Duodenal mucosa (tissue), 2 donors: ENCODE data around the gene STPG2.

Experiments used
- H3K27ac ChIP-seq: one replicate; pipeline ENCODE4 v1.7.0; 2013; ENCODE audit warnings: low read depth, low read length
- H3K27me3 ChIP-seq, 2 donors: one replicate each; pipeline ENCODE4 v1.7.0; 2013; ENCODE audit warnings: low read length in 2 of 2, control low read depth in 1 of 2; ENCODE audit not compliant: insufficient read depth in 2 of 2, control insufficient read depth in 1 of 2
- H3K36me3 ChIP-seq, 2 donors: one replicate each; pipeline ENCODE4 v1.7.0; 2013; ENCODE audit warnings: low read length in 2 of 2, control low read depth in 1 of 2; ENCODE audit not compliant: insufficient read depth in 2 of 2, control insufficient read depth in 1 of 2
- H3K4me1 ChIP-seq, 2 donors: one replicate each; pipeline ENCODE4 v1.7.0; 2013; ENCODE audit warnings: low read length in 2 of 2, control low read depth in 1 of 2; ENCODE audit not compliant: insufficient read depth in 2 of 2, control insufficient read depth in 1 of 2
- H3K4me3 ChIP-seq, 2 donors: one replicate each; pipeline ENCODE4 v1.7.0; 2013; ENCODE audit warnings: low read length in 2 of 2, low read depth in 1 of 2
- H3K9ac ChIP-seq, 2 donors: one replicate each; pipeline ENCODE4 v1.7.0; 2013; ENCODE audit warnings: low read length in 2 of 2, low read depth in 1 of 2
- H3K9me3 ChIP-seq, 2 donors: one replicate each; pipeline ENCODE4 v1.7.0; 2013; ENCODE audit warnings: low read length in 2 of 2, control low read depth in 1 of 2; ENCODE audit not compliant: control insufficient read depth in 1 of 2

STPG2 gene

DNA sequence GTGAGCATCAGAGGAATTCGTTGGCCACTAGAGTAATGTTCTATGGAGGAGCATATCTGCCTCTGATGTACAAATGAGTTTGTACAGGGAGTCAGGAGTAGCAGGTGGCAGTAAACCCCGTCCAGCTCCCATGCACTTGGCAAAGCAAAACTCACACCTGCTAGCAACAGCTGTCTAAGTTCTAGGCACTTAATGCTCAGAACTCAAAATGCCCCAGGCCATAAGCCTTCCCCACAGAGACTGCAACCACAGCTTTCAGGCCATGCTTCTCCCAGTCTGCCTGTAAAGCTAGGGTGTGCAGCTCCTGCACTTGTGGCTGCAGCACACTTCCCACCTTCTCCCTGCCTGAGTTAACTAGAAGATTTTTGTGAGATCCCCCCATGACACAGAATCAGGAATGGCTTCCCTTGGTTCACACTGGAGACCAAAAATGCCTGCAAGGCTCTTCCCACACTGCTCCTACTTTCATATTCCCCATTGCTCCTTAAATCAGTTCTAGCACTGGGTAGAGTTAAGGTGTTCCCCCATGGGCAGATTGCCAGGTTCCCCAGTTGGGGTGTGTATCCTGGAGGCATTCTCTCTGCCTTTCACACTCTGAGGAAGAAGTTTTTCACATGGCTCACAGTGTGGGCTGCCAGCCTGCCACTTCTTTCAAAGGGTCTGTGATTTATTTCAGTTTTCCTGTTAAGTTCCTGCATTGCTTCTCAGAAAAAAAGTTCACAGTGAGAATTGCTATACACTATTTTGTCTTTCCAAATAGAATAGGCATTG is 189.9 kb downstream of the STPG2 start:
- Histone ChIP-seq H3K9me3 (peaks cover 7 to 10% of the 10 kb centered on the region in 2 donors), H3K36me3 (no peaks in the 10 kb centered on the region), H3K4me1 (no peaks in the 10 kb centered on the region), H3K9ac (no peak overlapping the region), H3K27me3 (no peaks in the 10 kb centered on the region), H3K27ac (no peak overlapping the region), H3K4me3 (no peak overlapping the region)

DNA sequence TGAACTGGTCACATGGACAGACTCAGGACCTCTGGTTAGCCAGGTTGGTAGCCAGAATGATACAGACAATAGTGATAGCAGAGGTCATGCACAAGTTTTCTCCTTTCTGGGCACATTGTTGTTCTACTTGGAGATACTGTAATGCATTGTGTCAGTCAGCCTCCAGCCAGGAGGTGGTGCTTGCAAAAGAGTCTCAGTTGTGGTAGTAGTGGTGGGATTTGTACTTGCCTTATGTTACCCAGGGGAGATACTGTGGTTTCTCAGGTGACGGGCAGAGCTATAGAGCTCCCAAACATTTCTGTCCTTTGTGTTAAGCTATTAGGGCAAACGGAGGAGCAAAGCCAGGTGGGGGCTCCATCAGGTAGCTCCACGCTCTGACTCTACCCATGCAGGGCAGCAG is 190.5 kb downstream of the STPG2 start:
- no peaks in the 10 kb centered on the region for H3K27me3 ChIP-seq
- H3K27ac ChIP-seq, result no peak overlapping the region
- no peaks in the 10 kb centered on the region for H3K36me3 ChIP-seq
- no peaks in the 10 kb centered on the region for H3K4me1 ChIP-seq
- H3K9ac ChIP-seq, result no peak overlapping the region
- H3K4me3 ChIP-seq, result no peak overlapping the region
- H3K9me3 ChIP-seq, result peaks cover 7 to 10% of the 10 kb centered on the region in 2 donors

- no peak overlapping the region for H3K27ac ChIP-seq
- peaks cover 7 to 10% of the 10 kb centered on the region in 2 donors for H3K9me3 ChIP-seq
- H3K27me3 ChIP-seq, result no peaks in the 10 kb centered on the region
- no peak overlapping the region for H3K9ac ChIP-seq
- no peaks in the 10 kb centered on the region for H3K4me1 ChIP-seq
- H3K4me3 ChIP-seq, result no peak overlapping the region
- no peaks in the 10 kb centered on the region for H3K36me3 ChIP-seq
These were observed 192.4 kb downstream of the STPG2 start for GRCh38 chr4:97950836-97951235.

GRCh38 chr4:97942951-97943350 is 200.3 kb downstream of the STPG2 start:
- H3K9ac ChIP-seq, result no peak overlapping the region
- no peak overlapping the region for H3K27ac ChIP-seq
- H3K36me3 ChIP-seq, result no peaks in the 10 kb centered on the region
- H3K4me3 ChIP-seq, result no peak overlapping the region
- peaks cover 7 to 9% of the 10 kb centered on the region in 2 donors for H3K9me3 ChIP-seq
- H3K4me1 ChIP-seq, result no peaks in the 10 kb centered on the region
- H3K27me3 ChIP-seq, result no peaks in the 10 kb centered on the region

GRCh38 chr4:97942137-97942536 is 201.1 kb downstream of the STPG2 start:
- Histone ChIP-seq H3K4me3 (no peak overlapping the region), H3K27me3 (no peaks in the 10 kb centered on the region), H3K9ac (no peak overlapping the region), H3K9me3 (peaks cover 12 to 13% of the 10 kb centered on the region in 2 donors), H3K36me3 (no peaks in the 10 kb centered on the region), H3K4me1 (no peaks in the 10 kb centered on the region), H3K27ac (no peak overlapping the region)

GRCh38 chr4:97938141-97938540 is 205.1 kb downstream of the STPG2 start:
- Histone ChIP-seq H3K4me1 (no peaks in the 10 kb centered on the region), H3K4me3 (no peak overlapping the region)

GRCh38 chr4:97924341-97924958 is 218.8 kb downstream of the STPG2 start:
- Histone ChIP-seq H3K36me3 (no peaks in the 10 kb centered on the region), H3K9ac (no peak overlapping the region), H3K27me3 (no peaks in the 10 kb centered on the region), H3K4me3 (no peak overlapping the region), H3K9me3 (no peaks in the 10 kb centered on the region), H3K27ac (no peak overlapping the region), H3K4me1 (no peaks in the 10 kb centered on the region)

More at GRCh38 chr4:97938141-97938540, 205.1 kb downstream of the STPG2 start:
- no peaks in the 10 kb centered on the region for H3K36me3 ChIP-seq
- no peak overlapping the region for H3K9ac ChIP-seq
- H3K27me3 ChIP-seq, result no peaks in the 10 kb centered on the region
- H3K27ac ChIP-seq, result no peak overlapping the region
- H3K9me3 ChIP-seq, result peaks cover 12 to 16% of the 10 kb centered on the region in 2 donors

DNA sequence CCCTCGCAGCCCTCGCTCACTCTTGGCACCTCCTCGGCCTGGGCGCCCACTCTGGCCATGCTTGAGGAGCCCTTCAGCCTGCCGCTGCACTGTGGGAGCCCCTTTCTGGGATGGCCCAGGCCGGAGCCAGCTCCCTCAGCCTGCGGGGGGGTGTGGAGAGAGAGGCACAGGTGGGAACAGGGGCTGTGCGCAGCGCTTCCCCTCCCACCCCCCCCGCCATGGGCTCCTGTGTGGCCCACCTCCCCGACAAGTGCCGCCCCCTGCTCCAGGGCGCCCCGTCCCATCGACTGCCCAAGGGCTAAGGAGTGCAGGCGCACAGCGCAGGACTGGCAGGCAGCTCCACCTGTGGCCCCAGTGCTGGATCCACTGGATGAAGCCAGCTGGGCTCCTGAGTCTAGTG is 220.2 kb downstream of the STPG2 start:
- Histone ChIP-seq H3K9me3 (no peaks in the 10 kb centered on the region), H3K9ac (no peak overlapping the region), H3K27me3 (no peaks in the 10 kb centered on the region), H3K27ac (no peak overlapping the region), H3K36me3 (no peaks in the 10 kb centered on the region), H3K4me1 (no peaks in the 10 kb centered on the region), H3K4me3 (no peak overlapping the region)

GRCh38 chr4:97917115-97917514 is 226.2 kb downstream of the STPG2 start:
- Histone ChIP-seq H3K9me3 (no peaks in the 10 kb centered on the region), H3K36me3 (no peaks in the 10 kb centered on the region), H3K4me3 (no peak overlapping the region), H3K27me3 (no peaks in the 10 kb centered on the region), H3K27ac (no peak overlapping the region), H3K4me1 (no peaks in the 10 kb centered on the region), H3K9ac (no peak overlapping the region)

DNA sequence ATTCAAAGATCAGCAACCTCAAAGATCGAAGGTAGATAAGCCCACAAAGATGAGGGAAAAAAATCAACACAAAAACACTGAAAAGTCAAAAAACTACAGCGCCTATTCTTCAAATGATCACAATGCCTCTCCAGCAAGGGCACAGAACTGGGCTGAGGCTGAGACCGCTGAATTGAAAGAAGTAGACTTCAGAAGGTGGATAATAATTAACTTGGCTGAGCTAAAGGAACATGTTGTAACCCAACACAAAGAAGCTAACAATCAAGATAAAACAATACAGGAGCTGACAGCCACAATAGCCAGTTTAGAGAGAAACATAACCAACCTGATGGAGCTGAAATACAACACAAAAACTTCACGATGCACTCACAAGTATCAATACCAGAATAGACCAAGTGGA is 231.1 kb downstream of the STPG2 start:
- Histone ChIP-seq H3K9ac (no peak overlapping the region), H3K9me3 (no peaks in the 10 kb centered on the region), H3K4me3 (no peak overlapping the region), H3K4me1 (no peaks in the 10 kb centered on the region), H3K27ac (no peak overlapping the region), H3K27me3 (no peaks in the 10 kb centered on the region), H3K36me3 (no peaks in the 10 kb centered on the region)
